HG03159 (cell line): ENCODE measurements around the gene NTSR1.

ENCODE experiments used
- ATAC-seq: cut with Tn5 transposase; IDR thresholded peaks from one replicate; pipeline ENCODE4 v1.9.1; 2021; ENCODE audit warnings: mild to moderate bottlenecking, moderate library complexity; ENCODE audit not compliant: unreplicated experiment

Gene NTSR1

DNA sequence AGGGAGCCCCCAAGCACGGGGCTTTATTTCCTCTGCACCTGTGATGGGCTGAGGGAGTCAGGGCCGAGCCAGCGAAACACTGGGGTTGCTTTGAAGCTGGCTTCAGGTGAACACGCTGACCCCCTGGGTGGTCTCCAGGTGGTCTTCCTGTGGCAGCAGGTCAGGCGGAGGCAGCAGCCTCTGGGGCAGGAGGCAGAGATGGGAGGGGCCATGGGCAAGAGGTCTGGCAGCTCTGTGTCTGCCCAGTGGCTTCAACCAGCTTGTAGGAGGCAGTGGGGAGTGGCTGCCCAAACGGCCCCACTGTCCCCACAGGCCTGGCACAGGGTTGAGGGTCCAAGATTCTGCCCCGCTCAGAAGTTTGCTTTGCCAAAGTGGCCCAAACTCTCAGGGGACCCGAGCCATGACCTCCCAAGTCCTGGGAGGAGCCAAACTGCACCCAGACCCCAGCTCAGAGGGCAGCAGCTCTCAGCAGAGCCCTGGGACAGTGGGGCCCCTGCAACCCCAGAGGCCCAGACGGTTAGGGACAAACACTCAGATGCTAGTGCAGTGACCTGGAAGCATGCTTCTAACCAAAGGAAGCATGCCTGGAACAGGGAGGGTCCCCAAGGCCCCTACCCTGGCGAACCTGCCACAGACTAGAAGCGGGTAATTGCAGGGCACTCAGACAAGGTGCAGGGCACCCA is 15.3 kb downstream of the NTSR1 start:
- no peak for ATAC-seq

DNA sequence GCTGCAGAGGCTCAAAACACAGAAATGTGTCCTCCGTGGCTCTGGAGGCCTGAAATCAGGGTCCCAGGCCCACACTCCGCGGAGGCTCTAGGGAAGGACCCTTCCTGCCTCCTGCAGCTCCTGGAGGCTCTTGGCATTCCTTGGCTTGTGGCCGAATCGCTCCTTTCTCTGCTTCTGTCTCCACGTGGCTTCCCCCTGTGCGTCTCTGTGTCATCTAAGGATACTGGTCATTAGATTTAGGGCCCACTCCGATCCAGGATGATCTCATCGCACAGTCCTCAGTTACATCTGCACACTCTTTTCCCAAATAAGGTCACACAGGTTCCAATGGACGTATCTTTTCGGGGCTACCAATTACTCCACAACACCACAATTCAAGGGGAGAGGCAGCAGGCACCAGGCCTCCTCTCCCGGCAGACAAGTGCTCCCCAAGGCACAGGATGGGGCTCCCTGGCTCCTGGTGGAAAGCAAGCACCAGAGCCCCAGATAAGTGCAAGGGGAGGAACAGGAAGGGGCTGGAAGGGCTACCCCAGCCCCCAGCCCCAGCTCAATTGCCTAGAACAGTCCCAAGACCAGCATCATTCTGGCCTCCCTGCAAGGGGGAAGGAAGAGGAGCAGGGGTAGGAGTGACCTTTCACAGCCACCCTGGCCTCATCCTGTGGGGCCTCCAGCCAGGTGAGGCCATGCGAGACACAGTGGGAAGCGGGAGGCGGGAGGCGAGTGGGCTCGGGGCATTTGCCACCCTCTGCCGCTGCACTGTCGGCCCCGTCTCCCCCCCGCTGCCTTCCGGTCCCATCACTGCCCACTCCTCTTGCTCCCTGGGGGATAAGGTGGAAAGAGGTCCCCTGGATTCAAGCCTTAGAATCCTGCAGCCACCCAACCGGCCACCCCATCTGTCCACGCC is 16.3 kb downstream of the NTSR1 start:
- no peak for ATAC-seq

DNA sequence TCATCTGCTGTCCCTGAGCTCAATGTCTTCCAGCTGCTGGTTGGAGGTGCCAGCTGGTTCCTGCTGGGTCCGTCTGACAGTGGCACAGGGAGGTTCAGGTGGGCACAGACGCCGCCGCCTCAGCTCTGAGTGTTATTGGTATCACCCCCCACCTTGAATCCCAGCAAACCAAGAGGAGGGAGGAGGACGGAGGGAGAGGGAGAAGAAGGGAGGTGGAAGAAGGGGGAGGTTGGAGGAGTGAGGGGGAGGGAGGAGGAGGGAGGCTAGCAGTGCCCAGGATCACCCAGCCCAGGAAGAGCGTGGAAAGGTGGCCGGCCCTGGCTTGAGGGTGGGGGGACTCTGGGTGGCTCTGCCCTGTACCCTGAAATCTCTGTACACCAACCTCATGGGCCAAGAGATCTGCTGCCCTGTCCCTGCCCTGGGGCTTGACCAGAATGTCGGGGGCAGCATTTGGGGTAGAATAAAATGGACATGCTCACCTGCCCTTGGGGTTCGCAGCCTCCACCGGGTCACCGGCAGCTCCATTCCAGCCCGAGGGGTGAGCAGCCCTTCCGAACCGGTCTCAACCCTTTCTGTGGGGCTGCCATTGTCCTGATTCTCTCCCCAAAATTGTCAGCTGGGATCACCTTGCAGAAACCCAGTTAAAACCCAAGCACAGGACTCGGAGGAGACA is 17.1 kb downstream of the NTSR1 start:
- ATAC-seq: no peak

DNA sequence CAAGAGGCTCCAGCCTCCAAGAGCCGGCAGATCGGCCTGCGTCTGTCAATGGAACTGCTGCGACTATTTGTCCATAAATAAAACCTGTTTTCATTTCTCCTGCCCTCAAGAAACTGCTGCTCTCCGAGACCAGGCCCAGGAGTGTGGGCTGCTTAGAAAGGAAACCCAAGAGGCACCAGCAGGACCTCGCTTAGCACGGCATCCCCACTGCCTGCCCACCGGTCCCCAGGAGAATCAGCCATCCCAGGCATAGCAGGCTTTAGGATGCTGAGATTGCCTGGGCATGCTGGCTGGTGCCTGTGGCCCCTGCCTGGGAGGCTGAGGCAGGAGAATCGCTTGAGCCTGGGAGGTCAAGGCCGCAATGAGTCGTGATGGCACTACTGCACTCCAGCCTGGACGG is 17.6 kb downstream of the NTSR1 start:
- ATAC-seq: no peak

- no peak for ATAC-seq
Measured at GRCh38 chr20:62726716-62727583, 18.3 kb downstream of the NTSR1 start.

DNA sequence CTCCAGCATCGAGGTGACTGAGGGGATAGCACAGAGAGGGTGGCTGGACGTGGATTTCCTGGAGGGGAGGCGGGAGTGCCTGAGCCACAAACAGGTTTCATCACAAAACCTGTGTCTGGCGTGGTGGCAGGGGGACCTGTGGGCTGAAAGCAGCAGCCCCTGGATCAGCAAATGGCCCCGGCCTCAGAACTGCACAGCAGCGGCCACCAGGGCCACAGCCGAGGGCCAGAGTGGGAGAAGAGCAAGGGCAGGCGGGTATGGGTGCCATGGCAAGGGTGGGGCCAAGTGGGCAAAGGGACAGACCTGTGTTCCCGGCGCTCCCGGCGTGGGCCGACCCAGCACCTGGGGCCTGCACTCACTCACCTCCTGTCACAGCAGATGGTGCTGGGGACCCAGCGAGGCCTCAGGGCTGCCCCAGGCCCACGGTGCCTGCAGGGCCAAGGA is 19.0 kb downstream of the NTSR1 start:
- no peak for ATAC-seq

- ATAC-seq: no peak
Measured at GRCh38 chr20:62728028-62728780, 19.6 kb downstream of the NTSR1 start.

DNA sequence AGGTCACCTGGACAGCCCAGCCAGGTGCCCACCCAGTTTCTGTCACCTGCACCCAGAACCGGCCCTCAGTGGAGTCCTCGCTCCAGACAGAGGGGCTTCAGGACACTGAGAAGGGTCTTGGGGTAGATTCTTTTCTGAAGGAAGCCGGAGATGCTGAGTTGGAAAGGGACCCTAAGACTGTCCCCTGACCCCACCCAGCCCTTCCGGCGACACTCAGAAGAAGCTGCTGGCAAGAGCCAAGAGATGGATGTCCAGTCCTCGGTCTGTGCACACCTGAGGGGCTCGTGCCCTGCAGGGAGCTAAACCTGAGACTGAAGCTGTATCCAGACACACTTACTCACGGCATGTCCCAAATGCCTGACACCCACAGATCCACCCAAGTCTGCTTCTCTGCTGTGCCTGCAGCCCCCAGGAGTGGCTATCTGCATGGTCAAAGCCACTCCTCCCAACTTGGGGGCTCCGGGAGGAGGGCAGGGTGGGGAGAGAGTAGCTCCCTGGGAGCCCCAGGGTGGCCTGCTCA is 20.2 kb downstream of the NTSR1 start:
- ATAC-seq: no peak

GRCh38 chr20:62730481-62730880 is 21.8 kb downstream of the NTSR1 start:
- no peak for ATAC-seq

DNA sequence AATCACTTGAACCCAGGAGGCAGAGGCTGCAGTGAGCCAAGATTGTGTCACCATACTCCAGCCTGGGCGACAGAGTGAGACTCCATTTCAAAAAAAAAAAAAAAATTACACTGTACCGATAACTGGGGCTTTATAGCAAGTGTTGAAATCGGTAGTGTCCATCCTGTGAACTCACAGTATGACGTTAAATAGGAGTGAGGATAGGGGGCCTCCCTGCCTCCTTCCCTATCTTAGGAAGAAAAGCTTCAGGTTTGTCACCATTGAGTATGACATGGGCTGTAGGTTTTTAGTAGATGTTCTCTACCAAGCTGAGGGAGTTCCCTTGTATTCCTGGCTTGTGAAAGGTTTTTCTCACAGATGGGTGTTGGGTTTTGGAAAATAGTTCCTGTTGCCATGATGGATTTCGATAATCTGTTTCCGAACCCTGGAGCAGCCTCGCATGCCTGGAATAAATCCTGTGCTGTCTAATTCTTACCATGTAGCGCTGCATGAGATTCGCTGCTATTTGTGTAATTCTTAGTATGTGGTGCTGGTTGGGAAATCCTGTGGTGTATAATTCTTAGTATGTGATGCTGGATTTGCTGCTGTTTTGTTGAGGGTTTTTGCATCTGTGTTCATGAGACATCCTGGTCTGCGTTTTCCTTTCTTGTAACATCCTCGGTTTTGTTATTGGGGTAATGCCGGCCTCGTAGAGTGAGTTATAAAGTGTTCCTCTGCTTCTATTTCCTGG is 23.6 kb downstream of the NTSR1 start:
- no peak for ATAC-seq

GRCh38 chr20:62732842-62733525 is 24.3 kb downstream of the NTSR1 start:
- ATAC-seq: no peak

GRCh38 chr20:62733526-62733842 is 24.8 kb downstream of the NTSR1 start:
- ATAC-seq: no peak

- ATAC-seq: no peak
Measured at GRCh38 chr20:62733891-62734290, 25.3 kb downstream of the NTSR1 start.

DNA sequence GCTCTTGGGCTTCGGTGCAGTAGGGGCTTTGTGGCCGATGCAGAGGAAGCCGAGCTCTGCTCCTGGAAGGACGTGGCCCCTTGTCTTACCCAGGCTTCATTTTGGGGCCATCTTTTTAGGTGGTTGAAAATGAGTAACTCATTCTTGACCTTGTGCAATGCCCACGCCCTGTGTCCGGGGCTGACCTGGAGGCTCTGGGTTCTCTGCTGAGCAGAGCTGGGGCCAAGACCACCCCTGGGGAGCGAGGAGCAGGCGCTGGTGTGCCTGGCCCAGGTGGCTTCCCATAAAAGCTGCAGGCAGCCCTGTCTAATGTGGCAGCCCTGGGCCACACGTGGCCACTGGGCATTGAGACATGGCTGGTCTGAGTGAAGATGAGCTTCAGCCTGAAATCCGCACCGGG is 25.7 kb downstream of the NTSR1 start:
- ATAC-seq: no peak

DNA sequence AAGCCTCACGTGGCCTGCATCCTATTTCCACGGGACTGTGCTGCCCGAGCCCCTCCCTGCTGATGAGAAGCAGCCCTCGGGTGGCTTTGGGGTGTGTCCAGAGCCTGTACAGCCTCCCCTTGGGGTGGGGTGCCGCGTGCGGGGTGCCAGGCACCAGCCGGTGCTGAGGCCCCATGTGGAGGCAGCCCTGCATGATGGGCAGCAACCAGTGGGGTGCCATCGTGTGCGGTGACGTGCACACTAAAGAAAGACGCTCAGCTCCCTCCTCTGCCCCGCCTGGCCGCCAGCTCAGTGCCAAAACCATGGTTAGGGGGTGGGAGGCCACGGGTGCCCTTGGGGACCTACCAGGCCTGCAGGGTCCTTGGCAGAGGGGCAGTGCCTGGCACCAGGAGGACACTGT is 26.2 kb downstream of the NTSR1 start:
- ATAC-seq: no peak

- no peak for ATAC-seq
Measured at GRCh38 chr20:62735331-62735821, 26.7 kb downstream of the NTSR1 start.

DNA sequence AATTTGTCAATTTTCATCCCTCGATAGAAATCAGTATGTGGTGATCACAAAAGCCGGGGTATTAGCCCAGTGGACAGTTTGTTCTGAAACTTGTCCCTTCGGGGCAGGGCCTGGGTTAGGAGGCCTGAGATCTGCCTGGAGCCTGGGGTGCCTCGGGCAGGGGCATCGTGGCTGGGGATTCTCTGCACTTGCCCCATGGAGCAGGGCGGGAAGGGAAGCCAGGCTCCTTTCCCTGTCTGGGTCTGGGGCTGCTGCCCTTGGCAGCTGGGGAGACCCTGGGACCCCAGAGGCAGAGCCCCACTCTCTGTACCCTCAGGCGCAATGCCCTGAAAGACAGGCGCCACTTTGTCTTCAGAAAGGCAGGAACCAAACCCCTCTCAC is 27.4 kb downstream of the NTSR1 start:
- no peak for ATAC-seq

- no peak for ATAC-seq
Measured at GRCh38 chr20:62736407-62737071, 27.9 kb downstream of the NTSR1 start.
